GM21723 (cell line): ENCODE data around the gene HAUS7.
A peak's percentile ranks its signal among the peaks of the same experiment; 100 is the strongest.
"Not testable (repeated sequence)": the region's sequence is repeated elsewhere in the genome, so short reads cannot be mapped to it uniquely, and the experiment has no call there.

Experiments used
- ATAC-seq: cut with Tn5 transposase; IDR thresholded peaks from one replicate; pipeline ENCODE4 v1.9.1; 2021; ENCODE audit warnings: mild to moderate bottlenecking, moderate library complexity; ENCODE audit not compliant: unreplicated experiment

The HAUS7 gene

DNA sequence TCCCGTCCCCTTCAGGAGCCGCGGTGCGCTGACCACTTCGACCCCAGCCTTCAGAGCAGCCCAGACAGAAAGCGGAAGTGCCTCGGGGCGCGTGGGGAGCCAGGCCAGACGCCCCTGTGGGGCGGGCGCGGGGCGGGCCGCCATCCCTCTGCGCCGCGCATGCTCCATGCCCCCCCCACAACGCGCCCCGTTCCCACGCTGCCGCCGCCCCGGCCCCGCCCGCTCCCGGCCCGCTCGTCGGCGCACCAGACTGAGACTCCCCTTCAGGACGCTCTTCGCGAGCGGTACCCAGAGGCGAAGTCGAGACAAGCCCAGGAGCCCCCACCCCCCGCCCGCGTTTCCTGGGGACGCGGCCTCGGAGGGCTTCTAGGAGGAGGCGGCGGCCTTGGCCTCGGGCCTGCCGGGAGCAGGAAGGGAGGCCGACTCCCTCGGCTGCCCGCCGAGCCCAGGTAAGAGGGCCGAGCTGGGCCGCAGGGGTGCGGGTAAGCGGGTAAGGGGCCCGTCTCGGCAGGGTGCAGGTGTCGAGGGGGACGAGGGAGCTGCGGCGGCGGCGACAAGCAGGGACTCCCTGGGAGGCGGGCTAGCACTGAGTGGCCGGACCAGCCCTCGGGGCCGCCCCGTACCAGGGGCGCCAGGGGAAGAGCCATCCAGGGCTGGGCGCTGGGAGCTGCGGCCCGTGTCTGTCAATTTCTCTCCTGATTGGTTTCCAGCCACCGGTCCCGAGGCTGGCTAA is 59.0 kb downstream of the HAUS7 start, which contains the start of gene ZFP92:
TSS of gene ZFP92 (plus strand) at position 218 of the 733 bp plus-strand sequence. CDS start 6,851 bp downstream, outside the sequence.
- peak; percentile 66 for ATAC-seq

DNA sequence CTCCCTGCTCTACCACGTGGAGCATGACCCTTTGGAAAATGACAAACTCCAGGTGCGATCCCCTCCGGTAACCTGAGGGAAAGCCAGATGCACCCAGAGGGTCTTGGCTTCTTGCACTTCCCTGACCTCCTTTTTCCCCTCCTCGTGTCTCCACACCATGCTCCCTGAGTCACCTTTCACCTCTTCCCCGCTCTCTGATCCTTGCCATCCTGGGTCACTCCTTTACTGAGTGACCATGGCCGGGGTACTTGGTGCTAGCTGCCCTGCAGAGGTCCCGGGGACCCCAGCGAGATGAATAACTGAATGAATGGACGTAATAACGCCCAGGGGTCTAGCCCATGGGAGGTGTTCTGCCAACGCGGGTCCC is 59.5 kb downstream of the HAUS7 start:
- ATAC-seq: peak; percentile 5

DNA sequence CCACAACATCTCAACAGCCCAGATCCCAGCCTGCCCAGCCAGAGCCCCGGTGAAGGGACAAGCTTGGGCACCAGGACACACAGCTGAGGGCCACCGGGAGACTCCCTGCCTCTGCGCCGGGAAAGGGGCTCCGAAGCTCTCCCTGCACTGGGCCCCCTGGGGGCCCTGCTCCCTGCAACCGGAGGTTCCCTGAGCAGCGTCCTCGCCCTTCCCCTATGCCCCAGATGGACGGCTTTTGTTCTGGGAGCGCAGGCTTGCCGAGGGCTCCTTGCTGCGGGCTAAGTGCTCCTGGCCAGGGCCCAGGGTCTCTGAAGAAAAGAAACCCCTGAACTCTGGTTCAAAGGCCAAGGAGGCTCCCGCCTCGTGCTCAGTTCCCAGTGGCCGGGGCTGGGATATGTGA is 60.0 kb downstream of the HAUS7 start:
- ATAC-seq: no peak

DNA sequence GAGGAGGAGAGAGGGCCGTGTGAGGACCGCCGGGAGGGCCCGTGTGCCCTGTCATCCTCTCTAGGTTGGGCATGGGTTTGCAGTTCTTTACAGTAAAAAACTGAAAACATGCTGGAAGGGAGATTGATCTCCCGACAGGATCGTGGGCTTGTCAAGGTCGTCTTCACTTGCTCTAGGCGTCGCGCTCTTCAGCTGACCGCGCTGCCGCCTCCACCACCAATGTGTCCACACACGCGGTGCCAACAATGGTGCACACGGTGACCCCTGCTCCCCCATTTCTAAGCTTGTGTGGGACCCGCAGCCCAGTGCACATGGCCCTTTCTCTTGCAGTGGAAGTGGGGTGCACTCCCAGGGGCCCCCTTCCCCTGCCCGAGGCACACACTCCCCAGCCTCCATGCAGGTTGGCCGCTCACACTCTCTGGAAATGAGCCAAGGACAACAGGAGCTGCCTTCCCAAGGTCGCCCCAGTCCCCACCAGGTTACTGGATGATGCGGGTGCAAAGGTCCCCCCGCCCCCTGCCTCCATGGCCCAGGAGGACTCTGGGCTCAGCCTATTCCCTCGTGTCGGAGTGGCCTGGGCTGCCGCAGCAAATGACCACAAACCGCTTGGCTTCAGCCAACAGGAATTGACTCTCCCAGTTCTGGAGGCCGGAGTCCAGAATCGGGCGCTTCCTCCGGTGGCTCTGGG is 60.8 kb downstream of the HAUS7 start:
- no peak for ATAC-seq

DNA sequence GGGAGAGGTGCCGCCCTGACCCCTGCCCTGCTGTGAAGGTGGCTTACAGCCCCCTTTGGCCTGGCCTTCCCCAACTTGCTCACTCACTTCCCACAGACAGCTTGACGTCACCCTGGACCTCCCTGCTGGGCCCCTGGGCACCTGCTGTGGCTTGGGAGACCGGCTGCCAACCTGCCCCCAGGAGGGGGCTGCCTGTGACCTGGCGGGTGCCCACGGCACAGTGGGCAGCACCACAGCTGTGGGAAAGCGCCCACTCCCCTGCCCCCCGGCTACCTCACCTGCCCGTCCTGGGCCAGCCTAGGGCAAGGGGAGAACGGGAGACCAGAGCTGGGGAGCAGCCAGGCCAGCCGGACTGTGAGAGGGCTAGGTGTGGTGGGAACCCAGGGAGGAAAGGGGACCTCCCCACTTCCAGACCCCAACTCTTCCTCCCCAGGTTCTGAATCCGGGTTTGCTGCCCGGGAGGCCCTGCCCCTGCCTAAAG is 61.5 kb downstream of the HAUS7 start:
- ATAC-seq: no peak

DNA sequence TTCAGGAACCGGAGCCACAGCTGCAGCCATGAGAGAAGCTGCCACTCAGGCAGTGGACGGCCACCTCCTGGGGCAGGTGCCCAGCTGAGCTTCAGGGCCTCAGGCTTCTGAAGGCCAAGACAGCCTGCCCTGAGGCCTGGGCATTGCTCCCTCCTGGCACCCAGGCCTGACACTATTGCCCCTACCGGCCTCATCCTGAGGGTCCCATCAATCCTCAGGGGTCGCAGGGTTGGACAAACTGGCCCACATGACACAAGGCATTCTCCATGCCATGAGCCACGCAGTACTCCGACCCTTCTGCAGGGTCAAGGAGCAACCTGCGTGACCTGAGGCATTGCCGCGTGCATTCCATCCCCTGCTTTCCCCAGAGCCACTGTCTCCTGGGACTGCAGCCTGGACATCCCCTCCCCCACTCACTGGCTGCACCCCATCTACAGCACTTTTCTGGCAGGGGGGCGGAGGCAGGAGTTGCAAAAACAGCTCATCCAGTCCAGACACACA is 62.1 kb downstream of the HAUS7 start:
- no peak for ATAC-seq

DNA sequence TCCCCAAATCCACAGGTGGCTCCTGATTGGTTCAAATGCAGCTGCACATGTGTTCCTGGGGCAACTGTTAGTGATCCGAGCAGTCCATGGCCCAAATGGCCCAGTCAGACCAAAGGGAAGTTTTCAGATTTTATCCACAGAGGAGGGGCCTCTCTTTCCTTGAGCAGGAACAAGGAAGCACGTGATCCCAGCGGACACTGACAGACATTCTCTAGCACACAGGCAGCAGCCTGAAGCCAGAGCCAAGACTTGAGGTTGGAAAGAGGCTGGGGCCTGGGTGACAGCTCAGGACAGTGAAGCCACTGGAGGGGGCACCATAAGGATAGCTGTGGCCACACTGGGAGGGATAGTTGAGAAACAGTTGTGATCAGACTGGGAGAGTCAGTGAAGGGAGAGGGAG is 62.6 kb downstream of the HAUS7 start:
- no peak for ATAC-seq

DNA sequence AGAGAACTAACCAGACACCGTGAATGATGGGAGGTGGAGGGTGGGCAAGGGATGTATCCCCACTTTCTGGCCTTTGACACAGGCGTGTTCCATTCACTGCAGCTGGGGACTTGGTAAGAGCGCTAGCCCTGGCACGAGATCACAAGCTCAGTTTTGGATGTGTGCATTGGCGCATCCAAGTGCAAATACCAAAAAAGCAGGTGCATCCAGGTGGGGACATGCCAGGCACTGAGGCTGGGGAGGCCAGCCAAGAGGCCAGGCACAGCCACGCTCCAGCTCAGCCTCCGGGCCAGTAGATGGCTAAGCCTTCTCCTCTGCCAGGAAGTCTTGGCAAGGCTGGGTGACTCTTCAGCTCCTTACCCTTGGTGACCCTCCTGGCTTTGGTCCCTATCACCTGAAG is 63.5 kb downstream of the HAUS7 start:
- ATAC-seq: no peak

DNA sequence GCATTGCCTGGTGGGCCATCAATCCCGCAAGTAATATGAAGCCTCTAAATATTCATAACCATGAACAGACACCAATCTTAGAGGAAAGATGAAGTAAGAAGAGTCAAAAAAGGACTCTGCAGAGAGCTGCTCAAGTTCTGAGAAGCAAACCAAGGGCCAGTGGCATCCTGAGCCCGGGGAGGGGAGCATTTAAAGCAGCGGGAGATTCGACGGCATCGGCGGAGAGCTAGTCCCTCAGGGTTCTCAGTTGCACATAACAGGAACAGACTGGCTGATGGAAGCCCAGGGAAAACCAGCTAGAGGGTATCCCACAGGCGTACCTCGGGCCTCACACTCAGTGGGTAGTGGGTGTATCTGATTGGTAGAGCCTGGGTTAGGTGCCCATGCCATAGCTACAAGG is 64.4 kb downstream of the HAUS7 start:
- ATAC-seq: no peak

DNA sequence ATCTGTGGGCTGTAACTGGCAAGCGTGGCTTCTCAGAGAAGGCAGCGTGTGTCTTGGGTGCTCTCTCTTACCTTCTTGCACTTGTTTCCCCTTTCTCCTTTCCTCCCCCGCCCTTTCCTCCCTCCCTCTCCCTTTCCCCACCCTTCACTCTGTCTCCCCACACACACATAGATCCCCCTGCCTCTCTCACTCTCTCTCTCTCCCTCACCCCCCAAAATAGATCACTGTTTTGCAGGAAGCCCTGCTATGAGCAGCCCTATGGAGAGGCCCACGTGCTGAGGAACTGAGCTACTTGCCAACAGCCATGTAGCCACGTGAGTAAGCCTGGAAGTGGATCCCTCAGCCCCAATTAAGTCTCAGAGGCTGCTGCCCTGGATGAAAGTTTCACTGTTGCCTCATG is 65.0 kb downstream of the HAUS7 start:
- ATAC-seq: no peak

DNA sequence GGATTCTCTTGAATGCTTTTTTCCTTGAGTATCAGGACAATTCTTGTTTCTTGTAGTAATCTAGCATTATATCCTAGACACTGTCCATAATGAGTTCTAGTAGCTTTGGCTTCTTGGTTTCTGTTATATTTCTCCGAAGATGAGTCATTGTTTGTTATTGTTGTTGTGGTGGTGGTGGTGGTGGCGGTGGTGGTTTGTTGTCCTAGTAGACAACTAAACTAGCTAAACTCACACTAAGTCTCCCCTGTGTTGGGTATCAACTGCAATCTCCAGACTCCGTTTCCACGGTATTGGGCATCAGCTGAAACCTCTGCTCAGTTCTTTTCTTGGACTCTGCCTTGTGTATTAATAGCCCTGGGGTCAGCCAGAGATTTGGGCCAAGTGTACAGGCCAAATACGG is 66.0 kb downstream of the HAUS7 start:
- not testable (repeated sequence) for ATAC-seq

DNA sequence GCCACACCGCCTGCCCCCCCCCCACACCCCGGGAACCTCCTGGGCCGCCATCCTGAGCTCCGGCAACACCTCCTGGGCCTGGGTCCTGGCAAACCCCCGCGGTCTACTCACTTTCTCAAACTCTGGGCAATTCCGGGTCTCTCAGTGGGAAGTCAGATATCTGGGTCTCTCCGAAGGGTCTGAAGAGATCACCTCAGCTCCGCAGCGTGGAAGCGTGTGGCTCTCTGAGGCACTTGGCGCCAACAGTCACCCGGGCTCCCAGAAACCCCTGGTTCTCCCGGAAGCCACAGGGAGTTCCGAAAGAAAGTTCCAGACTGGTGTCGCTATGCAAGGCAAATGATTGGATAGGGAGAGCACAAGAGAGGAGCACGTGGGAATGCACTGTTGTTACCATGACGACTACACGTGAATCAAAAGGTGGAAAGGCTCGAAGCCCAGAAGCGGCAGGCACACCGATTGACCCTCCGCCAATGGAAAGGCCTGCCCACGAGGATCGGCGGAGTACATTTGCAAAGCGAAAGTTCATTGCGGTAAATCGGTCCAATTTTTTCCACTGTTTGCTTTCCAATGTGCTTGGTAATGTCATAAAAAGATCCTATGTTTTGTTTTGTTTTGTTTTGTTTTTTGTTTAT is 69.1 kb downstream of the HAUS7 start, which contains the start of gene PNMA6E:
TSS of gene PNMA6E (minus strand) at position 218 of the 632 bp plus-strand sequence. CDS start 2,501 bp downstream, outside the sequence.
- ATAC-seq: no peak

DNA sequence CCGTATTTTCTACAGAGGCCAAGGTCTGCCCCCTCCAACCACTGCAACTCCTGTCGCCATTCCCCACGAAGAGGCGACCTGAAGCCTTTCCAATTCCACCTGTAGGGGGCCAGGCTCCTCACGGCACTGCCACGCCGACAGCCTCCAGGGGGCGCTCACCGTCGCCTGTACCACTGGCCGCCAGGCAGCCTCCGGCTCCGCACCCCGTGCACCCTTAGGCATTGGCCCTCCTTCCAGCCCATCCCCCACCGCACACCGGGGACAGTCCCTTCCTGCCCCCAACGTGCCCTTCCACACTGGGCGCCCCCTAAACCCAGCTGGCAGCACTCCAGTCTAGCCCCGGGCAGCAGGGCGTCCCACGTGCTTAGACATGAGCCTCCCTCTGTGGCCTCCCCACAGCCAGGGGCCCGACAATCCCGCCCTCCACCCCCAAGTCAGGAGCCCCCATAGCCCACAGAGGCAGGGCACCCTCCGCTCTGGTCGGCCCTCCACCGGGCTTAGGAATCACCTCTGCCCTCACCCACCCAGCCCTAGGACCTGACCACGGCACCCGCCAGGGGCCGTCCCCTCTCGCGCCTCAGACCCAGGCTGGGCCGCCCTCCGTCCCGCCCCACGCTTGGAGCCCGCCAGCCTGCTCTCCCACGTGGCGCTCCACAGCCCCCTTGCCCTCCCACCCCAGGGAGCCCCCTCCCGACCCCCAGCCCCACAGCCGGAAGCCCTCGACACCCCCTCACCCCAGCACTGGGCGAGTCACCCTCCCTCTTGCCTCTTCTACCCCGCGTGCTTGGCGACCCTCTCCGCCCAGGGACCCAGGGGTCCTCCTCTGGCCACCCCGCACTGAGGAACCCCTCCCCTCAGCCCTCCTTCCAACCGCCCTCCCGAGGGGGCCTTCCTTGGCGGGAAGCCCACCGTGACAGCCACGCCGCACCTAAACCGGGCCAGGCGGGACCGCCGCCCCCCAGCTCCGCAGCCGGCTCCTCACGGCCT is 69.9 kb downstream of the HAUS7 start:
- ATAC-seq: no peak

DNA sequence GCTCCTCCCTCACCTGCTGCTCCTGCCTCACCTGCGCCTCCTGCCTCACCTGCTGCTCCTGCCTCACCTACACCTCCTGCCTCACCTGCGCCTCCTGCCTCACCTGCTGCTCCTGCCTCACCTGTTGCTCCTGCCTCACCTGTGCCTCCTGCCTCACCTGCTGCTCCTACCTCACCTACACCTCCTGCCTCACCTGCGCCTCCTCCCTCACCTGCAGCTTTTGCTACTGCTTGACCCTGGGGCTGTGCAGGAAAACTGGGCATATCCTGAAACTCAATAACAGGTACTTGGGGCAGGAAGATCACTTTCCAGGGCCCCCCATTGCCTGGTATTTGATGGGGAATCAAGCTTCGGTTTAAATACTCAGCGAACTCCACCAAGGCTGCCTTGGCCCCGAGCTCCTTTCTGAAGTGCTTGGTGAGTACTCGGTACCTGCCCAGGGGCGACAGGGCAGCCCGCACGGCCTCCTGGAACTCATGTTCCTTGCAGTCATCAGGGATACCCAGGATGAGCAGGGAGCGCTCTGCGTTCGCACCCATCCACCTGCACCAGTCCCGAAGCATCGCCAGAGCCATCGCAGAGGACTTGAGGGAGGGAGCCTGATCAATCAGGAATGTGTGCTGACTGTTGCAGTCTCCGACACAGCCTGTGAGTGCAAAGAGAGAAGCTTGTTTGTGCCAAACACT is 72.0 kb downstream of the HAUS7 start:
- ATAC-seq: no peak
